Retinal pigment epithelial cell (primary cell): ENCODE results near the gene MIS18A.

Experiments
- DNase-seq: peaks from one replicate; pipeline ENCODE4 v3.0.0-alpha.2; 2010; ENCODE audit warnings: low read depth
- H3K4me3 ChIP-seq: 2 replicates; pipeline ENCODE4 v1.5.1; 2011; ENCODE audit warnings: mild to moderate bottlenecking, low read length, control low read depth, moderate library complexity
- CTCF ChIP-seq: conservative IDR thresholded peaks from 2 replicates; pipeline ENCODE4 v1.5.1; 2011; ENCODE audit warnings: low read depth, low read length, control low read depth, inconsistent platforms

Gene MIS18A

GRCh38 chr21:32233722-32234301 lies 45.0 kb downstream of the MIS18A start:
- H3K4me3 ChIP-seq, result no peak overlapping the region
- no peak for TF ChIP-seq CTCF
- DNase-seq, result no peak

- DNase-seq, result no peak
- no peak for TF ChIP-seq CTCF
These were observed 45.7 kb downstream of the MIS18A start for GRCh38 chr21:32233055-32233546.

GRCh38 chr21:32226444-32226843 lies 52.4 kb downstream of the MIS18A start:
- no peak overlapping the region for H3K4me3 ChIP-seq
- DNase-seq, result no peak
- TF ChIP-seq CTCF, result no peak

More at GRCh38 chr21:32233055-32233546, 45.7 kb downstream of the MIS18A start:
- no peak overlapping the region for H3K4me3 ChIP-seq
